ENCODE data around the gene SUSD3.

The SUSD3 gene

DNA sequence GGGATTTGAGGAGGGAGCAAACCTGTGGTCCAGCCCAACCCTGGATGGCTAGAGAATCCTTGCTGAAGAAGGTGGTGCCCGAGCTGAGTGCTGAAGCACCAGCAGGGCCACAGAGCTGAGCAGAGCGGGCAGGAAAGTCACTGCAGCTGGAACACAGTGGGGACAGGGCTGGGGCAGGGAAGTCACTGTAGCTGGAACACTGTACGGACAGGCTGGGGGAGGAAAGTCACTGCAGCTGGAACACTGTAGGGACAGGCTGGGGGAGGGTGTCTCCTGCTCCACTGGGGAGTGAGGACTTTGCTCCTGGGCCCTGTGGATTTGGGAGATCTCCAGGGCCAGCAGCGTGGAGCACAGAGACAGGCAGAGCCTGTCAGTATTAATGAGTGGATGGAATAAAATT is 9.0 kb upstream of the SUSD3 start:
- H2AFZ ChIP-seq = no peak overlapping the region

DNA sequence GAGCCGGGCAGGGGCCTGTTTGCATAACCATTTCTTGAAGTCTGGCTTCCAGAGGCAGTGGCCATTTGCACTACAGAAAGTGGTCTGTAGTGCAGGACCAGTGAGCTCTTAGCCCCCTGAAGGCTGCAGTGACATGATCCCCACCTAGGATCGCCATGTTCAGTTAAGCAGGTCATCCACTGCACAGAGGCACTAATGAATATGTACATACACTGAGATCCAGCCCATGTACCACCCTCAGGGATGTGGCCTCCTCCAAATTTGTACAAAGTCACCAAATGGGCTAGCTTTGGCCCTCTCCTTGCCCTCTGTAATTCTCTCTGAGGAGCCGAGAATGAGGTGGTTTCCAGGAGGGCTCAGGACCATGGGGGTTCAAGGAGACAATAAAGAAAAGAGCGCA is 8.3 kb upstream of the SUSD3 start:
- Histone ChIP-seq H3K79me2 (no peaks in the 10 kb centered on the region), H3K9ac (no peak overlapping the region), H2AFZ (no peak overlapping the region), H3K36me3 (ENCODE audit: control insufficient read depth, insufficient read depth, low read length) (no peaks in the 10 kb centered on the region), H3K27me3 (ENCODE audit: control insufficient read depth, insufficient read depth, low read length) (no peaks in the 10 kb centered on the region), H3K27ac (no peak overlapping the region), H3K4me3 (ENCODE audit: low read depth, low read length) (no peak overlapping the region), H3K4me2 (ENCODE audit: low read length) (no peak overlapping the region), H3K9me3 (ENCODE audit: control insufficient read depth, low read length) (no peaks in the 10 kb centered on the region), H3K4me1 (no peaks in the 10 kb centered on the region)
- TF ChIP-seq, protein P1, sequence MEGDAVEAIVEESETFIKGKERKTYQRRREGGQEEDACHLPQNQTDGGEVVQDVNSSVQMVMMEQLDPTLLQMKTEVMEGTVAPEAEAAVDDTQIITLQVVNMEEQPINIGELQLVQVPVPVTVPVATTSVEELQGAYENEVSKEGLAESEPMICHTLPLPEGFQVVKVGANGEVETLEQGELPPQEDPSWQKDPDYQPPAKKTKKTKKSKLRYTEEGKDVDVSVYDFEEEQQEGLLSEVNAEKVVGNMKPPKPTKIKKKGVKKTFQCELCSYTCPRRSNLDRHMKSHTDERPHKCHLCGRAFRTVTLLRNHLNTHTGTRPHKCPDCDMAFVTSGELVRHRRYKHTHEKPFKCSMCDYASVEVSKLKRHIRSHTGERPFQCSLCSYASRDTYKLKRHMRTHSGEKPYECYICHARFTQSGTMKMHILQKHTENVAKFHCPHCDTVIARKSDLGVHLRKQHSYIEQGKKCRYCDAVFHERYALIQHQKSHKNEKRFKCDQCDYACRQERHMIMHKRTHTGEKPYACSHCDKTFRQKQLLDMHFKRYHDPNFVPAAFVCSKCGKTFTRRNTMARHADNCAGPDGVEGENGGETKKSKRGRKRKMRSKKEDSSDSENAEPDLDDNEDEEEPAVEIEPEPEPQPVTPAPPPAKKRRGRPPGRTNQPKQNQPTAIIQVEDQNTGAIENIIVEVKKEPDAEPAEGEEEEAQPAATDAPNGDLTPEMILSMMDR (IDR thresholded peaks at IDR 0.05) = no peak

More for the DNA sequence above, 9.0 kb upstream of the SUSD3 start:
- H3K4me2 ChIP-seq (ENCODE audit: low read length) = no peak overlapping the region
- TF ChIP-seq, protein P1 (IDR thresholded peaks at IDR 0.05) = no peak
- no peak overlapping the region for H3K9ac ChIP-seq
- H3K36me3 ChIP-seq (ENCODE audit: control insufficient read depth, insufficient read depth, low read length) = no peaks in the 10 kb centered on the region
- no peak overlapping the region for H3K27ac ChIP-seq
- H3K4me3 ChIP-seq (ENCODE audit: low read depth, low read length) = no peak overlapping the region
- H3K79me2 ChIP-seq = no peaks in the 10 kb centered on the region
- H3K27me3 ChIP-seq (ENCODE audit: control insufficient read depth, insufficient read depth, low read length) = no peaks in the 10 kb centered on the region
- no peaks in the 10 kb centered on the region for H3K9me3 ChIP-seq (ENCODE audit: control insufficient read depth, low read length)
- H3K4me1 ChIP-seq = no peaks in the 10 kb centered on the region

DNA sequence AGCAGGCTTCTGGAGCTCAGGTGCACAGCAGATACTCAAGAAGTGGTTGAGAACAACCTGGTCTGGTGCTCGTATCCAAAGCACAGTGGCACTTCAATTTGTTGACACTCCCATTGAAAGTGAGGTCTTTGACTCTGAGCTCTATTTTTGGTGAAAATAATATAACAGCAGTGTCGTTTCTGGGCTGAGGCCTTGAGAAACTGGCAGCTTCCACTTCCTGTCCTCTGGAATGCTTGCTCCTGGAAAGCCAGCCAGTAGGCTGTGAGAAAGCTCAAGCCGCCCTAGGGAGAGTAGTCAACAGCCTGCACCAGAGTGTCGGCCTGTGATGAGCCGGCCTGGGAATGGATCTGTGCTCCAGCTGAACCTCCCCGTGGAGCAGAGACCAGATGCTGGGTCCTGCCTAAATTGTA is 6.8 kb upstream of the SUSD3 start:
- Histone ChIP-seq H3K4me1 (no peaks in the 10 kb centered on the region), H3K9ac (no peak overlapping the region), H3K36me3 (ENCODE audit: control insufficient read depth, insufficient read depth, low read length) (no peaks in the 10 kb centered on the region), H3K4me3 (ENCODE audit: low read depth, low read length) (no peak overlapping the region), H3K27me3 (ENCODE audit: control insufficient read depth, insufficient read depth, low read length) (no peaks in the 10 kb centered on the region), H2AFZ (no peak overlapping the region), H3K4me2 (ENCODE audit: low read length) (no peak overlapping the region), H3K79me2 (no peaks in the 10 kb centered on the region), H3K9me3 (ENCODE audit: control insufficient read depth, low read length) (no peaks in the 10 kb centered on the region), H3K27ac (no peak overlapping the region)
- TF ChIP-seq, protein P1 (IDR thresholded peaks at IDR 0.05) = no peak

DNA sequence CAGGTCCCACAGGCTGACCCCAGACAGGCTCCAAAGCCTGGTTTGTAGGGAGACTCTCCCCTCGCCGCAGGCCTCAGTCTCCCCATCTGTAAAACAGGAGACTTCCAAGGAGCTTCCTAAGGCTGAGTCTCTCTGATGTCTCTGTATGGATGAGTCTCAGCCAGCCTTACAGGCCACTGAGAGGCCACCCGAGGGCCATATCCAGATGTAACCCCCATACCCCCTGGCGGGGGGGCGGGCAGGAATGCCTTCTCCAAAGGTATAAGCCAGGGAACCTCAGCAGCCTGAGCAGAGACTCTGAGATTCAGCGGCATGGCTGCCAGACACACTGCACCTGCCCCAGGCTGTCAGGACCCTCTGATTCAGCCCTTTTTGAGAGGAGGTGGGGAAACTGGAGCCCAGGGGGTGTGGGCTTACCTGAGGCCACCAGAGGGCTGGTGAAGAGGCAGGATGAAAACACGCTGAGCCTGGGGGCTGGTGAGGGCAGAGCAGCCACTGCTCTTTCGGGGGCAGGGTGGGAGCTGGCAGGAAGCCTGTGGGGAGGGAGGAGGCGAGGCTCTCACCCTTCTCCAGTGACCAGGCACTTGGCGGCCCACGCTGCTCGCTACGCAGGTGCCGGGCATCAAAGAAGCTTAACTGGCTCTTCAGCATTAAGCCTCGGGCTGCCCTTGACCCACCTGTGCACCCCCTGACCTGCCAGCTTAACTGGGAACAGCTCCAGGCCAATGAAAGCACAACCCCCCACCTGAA is 5.5 kb upstream of the SUSD3 start:
- H3K9me3 ChIP-seq (ENCODE audit: control insufficient read depth, low read length) = no peaks in the 10 kb centered on the region
- H3K4me1 ChIP-seq = no peaks in the 10 kb centered on the region
- no peaks in the 10 kb centered on the region for H3K79me2 ChIP-seq
- no peaks in the 10 kb centered on the region for H3K27me3 ChIP-seq (ENCODE audit: control insufficient read depth, insufficient read depth, low read length)
- no peak overlapping the region for H3K27ac ChIP-seq
- no peaks in the 10 kb centered on the region for H3K36me3 ChIP-seq (ENCODE audit: control insufficient read depth, insufficient read depth, low read length)
- no peak overlapping the region for H3K9ac ChIP-seq
- no peak overlapping the region for H2AFZ ChIP-seq
- TF ChIP-seq, protein P1 (IDR thresholded peaks at IDR 0.05) = no peak
- H3K4me3 ChIP-seq (ENCODE audit: low read depth, low read length) = no peak overlapping the region
- no peak overlapping the region for H3K4me2 ChIP-seq (ENCODE audit: low read length)

DNA sequence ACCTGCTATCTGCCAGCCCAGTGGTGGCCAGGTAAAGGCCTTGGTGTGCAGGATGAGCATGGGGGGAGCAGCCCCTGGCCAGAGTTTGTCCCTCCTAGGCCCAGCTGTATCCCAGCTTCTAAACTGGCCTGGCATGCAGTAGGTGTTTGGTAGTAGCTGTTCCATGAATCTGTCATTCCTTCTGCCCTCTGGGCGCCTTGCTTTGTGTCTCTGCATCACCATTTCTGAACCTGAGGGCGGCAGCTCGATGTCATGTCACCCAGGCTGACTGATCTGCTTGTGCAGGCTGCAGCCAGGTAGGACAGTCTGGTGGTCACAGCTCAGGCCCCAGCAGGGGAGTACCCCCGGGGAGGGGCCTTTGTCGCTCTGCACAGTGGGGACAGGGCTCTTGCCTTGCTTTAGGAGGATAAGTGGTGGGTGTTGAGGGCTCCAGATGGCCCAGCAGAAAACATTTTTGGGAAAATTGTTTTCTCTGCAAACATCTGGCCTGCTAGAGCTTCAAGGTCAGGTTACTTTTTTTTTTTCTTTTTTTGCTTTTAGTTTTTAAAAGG is 4.6 kb upstream of the SUSD3 start:
- no peaks in the 10 kb centered on the region for H3K9me3 ChIP-seq (ENCODE audit: control insufficient read depth, low read length)
- H3K4me3 ChIP-seq (ENCODE audit: low read depth, low read length) = no peak overlapping the region
- H3K27me3 ChIP-seq (ENCODE audit: control insufficient read depth, insufficient read depth, low read length) = no peaks in the 10 kb centered on the region
- H3K9ac ChIP-seq = no peak overlapping the region
- H3K36me3 ChIP-seq (ENCODE audit: control insufficient read depth, insufficient read depth, low read length) = no peaks in the 10 kb centered on the region
- no peak overlapping the region for H2AFZ ChIP-seq
- H3K79me2 ChIP-seq = no peaks in the 10 kb centered on the region
- H3K4me2 ChIP-seq (ENCODE audit: low read length) = no peak overlapping the region
- H3K27ac ChIP-seq = no peak overlapping the region
- no peaks in the 10 kb centered on the region for H3K4me1 ChIP-seq
- TF ChIP-seq, protein P1 (IDR thresholded peaks at IDR 0.05) = no peak
